ENCODE measurements around the gene SEPTIN12.
A peak's percentile ranks its signal among the peaks of the same experiment; 100 is the strongest.

Gene SEPTIN12

GRCh38 chr16:4736546-4736945 is 51.6 kb downstream of the SEPTIN12 start:
- no peak for DNase-seq (ENCODE audit: low read depth)
- no peak for TF ChIP-seq CTCF (conservative IDR thresholded peaks at IDR 0.05; ENCODE audit: low read depth, low read length)
- H3K4me3 ChIP-seq (ENCODE audit: low read length), result no peak overlapping the region

DNA sequence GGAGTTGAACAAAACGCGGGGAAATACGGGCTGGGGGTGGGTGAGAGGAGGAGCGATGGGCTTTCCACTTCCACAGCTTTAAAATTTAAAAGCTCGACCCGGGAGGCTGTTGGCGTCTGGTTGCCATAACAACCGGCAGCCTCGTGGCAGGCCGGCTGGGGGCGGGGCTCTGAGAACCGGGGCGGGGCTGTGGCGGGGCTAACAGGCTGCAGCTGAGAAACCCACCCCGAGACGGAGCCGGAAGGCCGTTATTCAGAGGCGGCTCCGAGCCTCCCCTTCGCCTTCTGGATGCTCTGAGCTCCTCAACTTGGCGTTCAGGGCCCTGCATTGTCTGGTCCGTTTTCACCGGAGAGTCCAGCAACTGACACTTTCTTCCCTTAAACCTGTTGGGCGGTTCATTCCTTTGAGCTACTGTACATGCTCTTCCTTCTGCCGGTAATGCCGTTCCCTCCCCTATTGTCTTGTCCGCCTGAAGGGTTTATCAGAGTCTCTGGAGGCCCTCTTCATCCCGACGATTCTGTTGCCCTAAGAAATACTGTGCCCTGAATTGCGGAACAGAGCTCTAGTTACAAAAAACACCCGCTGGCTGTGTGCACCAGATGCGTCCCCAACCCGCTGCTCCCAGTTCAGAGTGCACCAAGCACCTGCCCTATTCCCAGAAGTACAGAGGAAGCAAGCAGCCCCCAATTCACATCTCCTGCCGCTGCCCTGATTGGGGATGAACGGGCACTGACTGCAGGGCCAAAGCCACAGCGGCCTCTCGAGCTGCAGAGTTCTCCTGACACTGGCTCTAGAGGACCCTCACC is 53.2 kb downstream of the SEPTIN12 start:
- H3K4me3 ChIP-seq (ENCODE audit: low read length), result peak overlapping the region; percentile 93
- DNase-seq (ENCODE audit: low read depth), result no peak
- no peak for TF ChIP-seq CTCF (conservative IDR thresholded peaks at IDR 0.05; ENCODE audit: low read depth, low read length)

DNA sequence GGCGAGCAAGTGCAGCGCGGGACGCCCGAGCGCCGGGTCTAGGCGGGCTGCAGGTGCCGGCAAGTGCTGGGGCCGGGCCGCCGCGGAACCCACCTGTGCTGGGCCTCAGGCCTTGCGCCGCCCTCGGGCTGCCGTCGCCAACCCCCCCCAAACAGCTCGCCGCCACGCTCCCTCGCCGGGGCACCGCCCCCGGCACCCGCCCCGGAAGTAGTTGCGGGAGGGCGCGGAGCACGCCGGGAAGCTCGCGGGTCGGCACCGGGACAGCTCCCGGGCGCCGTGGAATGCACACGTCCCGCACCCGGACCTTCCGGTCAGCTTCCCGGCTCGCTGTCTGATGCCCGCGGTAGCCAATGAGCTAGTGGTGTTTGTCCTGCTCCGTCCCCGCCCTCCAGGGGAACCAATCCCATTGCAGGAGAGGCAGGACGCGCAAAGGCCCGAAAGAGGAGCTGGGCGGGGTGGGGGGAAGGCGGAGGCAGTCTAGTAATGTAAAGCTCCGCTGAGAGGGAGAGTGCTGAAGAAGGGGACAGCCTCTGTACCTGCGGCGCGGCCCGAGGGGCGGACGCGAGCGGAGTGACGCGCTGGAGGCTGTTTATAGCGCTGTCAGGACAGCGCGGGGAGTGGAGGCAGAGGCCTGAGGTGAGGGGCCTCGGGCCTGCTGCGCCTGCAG is 53.9 kb downstream of the SEPTIN12 start, which contains the start of the genes ANKS3 and DNAAF8:
TSS of gene ANKS3 (minus strand) at position 209 of the 667 bp plus-strand sequence. CDS start 4,122 bp downstream, outside the sequence.
TSS of gene DNAAF8 (plus strand) at position 475 of the 667 bp plus-strand sequence. CDS start 1,978 bp downstream, outside the sequence.
- no peak for TF ChIP-seq CTCF (conservative IDR thresholded peaks at IDR 0.05; ENCODE audit: low read depth, low read length)
- H3K4me3 ChIP-seq (ENCODE audit: low read length), result peak within 1 kb of the TSS; percentile 93
- DNase-seq (ENCODE audit: low read depth), result peak; percentile 90

- TF ChIP-seq CTCF (conservative IDR thresholded peaks at IDR 0.05; ENCODE audit: low read depth, low read length), result no peak
- H3K4me3 ChIP-seq (ENCODE audit: low read length), result peak overlapping the region; percentile 93
- DNase-seq (ENCODE audit: low read depth), result no peak
Observed at GRCh38 chr16:4733747-4734062, 54.4 kb downstream of the SEPTIN12 start.

GRCh38 chr16:4733211-4733742 is 54.9 kb downstream of the SEPTIN12 start:
- peak overlapping the region; percentile 93 for H3K4me3 ChIP-seq (ENCODE audit: low read length)
- no peak for TF ChIP-seq CTCF (conservative IDR thresholded peaks at IDR 0.05; ENCODE audit: low read depth, low read length)
- no peak for DNase-seq (ENCODE audit: low read depth)

GRCh38 chr16:4729876-4730275 is 58.3 kb downstream of the SEPTIN12 start:
- no peak overlapping the region for H3K4me3 ChIP-seq (ENCODE audit: low read length)
- no peak for DNase-seq (ENCODE audit: low read depth)
- no peak for TF ChIP-seq CTCF (conservative IDR thresholded peaks at IDR 0.05; ENCODE audit: low read depth, low read length)

Data from retinal pigment epithelial cell (primary cell).